Breast epithelium (tissue), 4 donors: ENCODE results near the gene FAN1. TPM values are rescaled to one million over a fixed set of nuclear protein-coding genes. Genes with fewer than 3 reads are reported as not detected.
A peak's percentile ranks its signal among the peaks of the same experiment; 100 is the strongest.

Experiments used
- DNase-seq, 2 donors: peaks; one replicate each; pipeline ENCODE4 v3.0.0-alpha.2; 2019; ENCODE audit warnings: low spot score in 2 of 2
- H3K27ac ChIP-seq, 2 donors: fragments of 200-600 bp; sonication (generic) in 1 of 2; one replicate each; pipeline ENCODE4 v1.5.1; 2016 to 2019; ENCODE audit warnings: mild to moderate bottlenecking in 1 of 2
- H3K27me3 ChIP-seq, 2 donors: fragments of 200-600 bp; sonication (generic) in 1 of 2; one replicate each; pipeline versions ENCODE4 v1.5.1 to v1.6.0; 2017 to 2019; ENCODE audit warnings: control low read depth in 1 of 2, mild to moderate bottlenecking in 1 of 2
- H3K36me3 ChIP-seq: fragments of 200-600 bp; one replicate; pipeline ENCODE4 v1.5.1; 2019
- H3K4me1 ChIP-seq, 2 donors: fragments of 200-600 bp; sonication (generic); one replicate each; pipeline ENCODE4 v1.5.1; 2016 to 2019; ENCODE audit warnings: control low read depth in 1 of 2
- H3K4me3 ChIP-seq, 3 donors: fragments of 200-600 bp; sonication (generic); 1 replicate in 2 of 3; 2 replicates in 1 of 3; pipeline ENCODE4 v1.5.1; 2016 to 2019; ENCODE audit warnings: mild to moderate bottlenecking in 3 of 3, moderate library complexity in 2 of 3
- H3K9me3 ChIP-seq, 2 donors: fragments of 200-600 bp; sonication (generic) in 1 of 2; one replicate each; pipeline ENCODE4 v1.5.1; 2016 to 2019; ENCODE audit warnings: control low read depth in 1 of 2
- CTCF ChIP-seq, 3 donors: fragments of 450-650 bp; IDR thresholded peaks; one replicate each; pipeline ENCODE4 v1.5.1; 2016 to 2017; ENCODE audit warnings: antibody characterized with exemption in 3 of 3, mild to moderate bottlenecking in 3 of 3, moderate library complexity in 3 of 3
- POLR2A ChIP-seq: fragments of 450-650 bp; IDR thresholded peaks from one replicate; pipeline ENCODE4 v1.6.1; 2016; ENCODE audit warnings: antibody characterized with exemption, mild to moderate bottlenecking, moderate library complexity
- POLR2AphosphoS5 ChIP-seq, 3 donors: sonication (generic); formaldehyde crosslinking; IDR thresholded peaks; one replicate each; pipeline ENCODE4 v1.6.1; 2017; ENCODE audit warnings: antibody characterized with exemption in 3 of 3
- intact Hi-C: fragments of 100-400 bp; cut with DNase I; formaldehyde crosslinking; loops from one replicate; pipeline ENCODE4 v1.15.1; 2023; ENCODE audit warnings: low total_unique reads
- total RNA-seq, 3 donors: library from RNA; depleted of rRNA; stranded (reverse); fragments of >200 nt; gene quantifications; one replicate each; pipeline ENCODE4 v1.1.0, GENCODE V29; 2016

Gene FAN1
- total RNA-seq, 3 donors from 2014 or later = 13.1 to 20.9 (median 15.4) TPM

GRCh38 chr15:30895461-30896210 lies 8.1 kb upstream of the FAN1 start:
- Histone ChIP-seq H3K4me3 (no peak overlapping the region), H3K36me3 (no peaks in the 10 kb centered on the region), H3K27ac (no peak overlapping the region), H3K27me3 (no peaks in the 10 kb centered on the region), H3K4me1 (no peaks in the 10 kb centered on the region), H3K9me3 (no peaks in the 10 kb centered on the region)
- intact Hi-C loops = no loop called here
- TF ChIP-seq CTCF (IDR thresholded peaks at IDR 0.05) = no peak
- TF ChIP-seq POLR2A = no peak
- no peak for TF ChIP-seq POLR2AphosphoS5 (IDR thresholded peaks at IDR 0.05)
- DNase-seq = no peak

- no peak for TF ChIP-seq POLR2A
- no peak for TF ChIP-seq CTCF (IDR thresholded peaks at IDR 0.05)
- TF ChIP-seq POLR2AphosphoS5 (IDR thresholded peaks at IDR 0.05) = no peak
- no peaks in the 10 kb centered on the region for H3K9me3 ChIP-seq
- intact Hi-C loops = no loop called here
These were observed 7.5 kb upstream of the FAN1 start for GRCh38 chr15:30896211-30896606.

GRCh38 chr15:30901889-30902288 lies 1.8 kb upstream of the FAN1 start:
- TF ChIP-seq CTCF (IDR thresholded peaks at IDR 0.05) (no peak), POLR2AphosphoS5 (IDR thresholded peaks at IDR 0.05) (no peak), POLR2A (no peak)
- DNase-seq = no peak
- Histone ChIP-seq H3K4me3 (no peak overlapping the region), H3K27ac (no peak overlapping the region), H3K27me3 (no peaks in the 10 kb centered on the region), H3K4me1 (peaks cover 3 to 14% of the 10 kb centered on the region in 2 donors), H3K9me3 (no peaks in the 10 kb centered on the region), H3K36me3 (no peaks in the 10 kb centered on the region)
- intact Hi-C loops = no loop called here

More at GRCh38 chr15:30896211-30896606, 7.5 kb upstream of the FAN1 start:
- DNase-seq = no peak
- Histone ChIP-seq H3K36me3 (no peaks in the 10 kb centered on the region), H3K27ac (no peak overlapping the region), H3K4me1 (no peaks in the 10 kb centered on the region), H3K27me3 (no peaks in the 10 kb centered on the region), H3K4me3 (no peak overlapping the region)

- H3K36me3 ChIP-seq = no peaks in the 10 kb centered on the region
- intact Hi-C loops = no loop called here
- TF ChIP-seq POLR2AphosphoS5 (IDR thresholded peaks at IDR 0.05) = no peak
- no peak for TF ChIP-seq POLR2A
- TF ChIP-seq CTCF (IDR thresholded peaks at IDR 0.05) = no peak
- H3K27me3 ChIP-seq = no peaks in the 10 kb centered on the region
- H3K4me1 ChIP-seq = peaks cover 3 to 14% of the 10 kb centered on the region in 2 donors
- no peak for DNase-seq
- no peaks in the 10 kb centered on the region for H3K9me3 ChIP-seq
- no peak overlapping the region for H3K27ac ChIP-seq
- H3K4me3 ChIP-seq = peak overlapping the region in 1 of 3 donors; percentile 95
These were observed 1.1 kb downstream of the FAN1 start for GRCh38 chr15:30904812-30905211.

- intact Hi-C loops = no loop called here
These were observed 2.1 kb downstream of the FAN1 start for GRCh38 chr15:30905821-30906220.

More at GRCh38 chr15:30905821-30906220, 2.1 kb downstream of the FAN1 start:
- Histone ChIP-seq H3K36me3 (no peaks in the 10 kb centered on the region), H3K4me3 (no peak overlapping the region), H3K9me3 (no peaks in the 10 kb centered on the region), H3K27me3 (no peaks in the 10 kb centered on the region), H3K27ac (peak overlapping the region; percentile 1 to 8), H3K4me1 (peaks cover 3 to 14% of the 10 kb centered on the region in 2 donors)
- DNase-seq = no peak
- TF ChIP-seq POLR2AphosphoS5 (IDR thresholded peaks at IDR 0.05) (no peak), CTCF (IDR thresholded peaks at IDR 0.05) (no peak), POLR2A (no peak)
